DMS79 treated with DMSO at 0.1 percent for 48 hours (cell line): ENCODE results near the gene TTLL11.
"Not testable (repeated sequence)": the region's sequence is repeated elsewhere in the genome, so short reads cannot be mapped to it uniquely, and the experiment has no call there.

Experiments
- DNase-seq: peaks from one replicate; lab custom pipeline; 2025; lab: John Stamatoyannopoulos, UW

TTLL11 gene

GRCh38 chr9:122084026-122084675 is 9.0 kb downstream of the TTLL11 start:
- no peak for DNase-seq

GRCh38 chr9:122080986-122081385 is 12.1 kb downstream of the TTLL11 start:
- no peak for DNase-seq

- no peak for DNase-seq
Observed at GRCh38 chr9:122078557-122078956, 14.6 kb downstream of the TTLL11 start.

- no peak for DNase-seq
Observed at GRCh38 chr9:122076773-122077172, 16.3 kb downstream of the TTLL11 start.

- DNase-seq = no peak
Observed at GRCh38 chr9:122076117-122076516, 17.0 kb downstream of the TTLL11 start.

- no peak for DNase-seq
Observed at GRCh38 chr9:122075135-122076030, 17.7 kb downstream of the TTLL11 start.

GRCh38 chr9:122071715-122072114 is 21.4 kb downstream of the TTLL11 start:
- DNase-seq = no peak

- DNase-seq = no peak
Observed at GRCh38 chr9:122070728-122071515, 22.2 kb downstream of the TTLL11 start.

GRCh38 chr9:122066680-122067079 is 26.4 kb downstream of the TTLL11 start:
- DNase-seq = not testable (repeated sequence)

GRCh38 chr9:122065923-122066629 is 27.0 kb downstream of the TTLL11 start:
- DNase-seq = no peak

- no peak for DNase-seq
Observed at GRCh38 chr9:122060481-122060880, 32.6 kb downstream of the TTLL11 start.

- DNase-seq = no peak
Observed at GRCh38 chr9:122059955-122060324, 33.2 kb downstream of the TTLL11 start.

GRCh38 chr9:122059214-122059954 is 33.7 kb downstream of the TTLL11 start:
- DNase-seq = no peak

- no peak for DNase-seq
Observed at GRCh38 chr9:122058709-122059108, 34.4 kb downstream of the TTLL11 start.

- no peak for DNase-seq
Observed at GRCh38 chr9:122058051-122058450, 35.1 kb downstream of the TTLL11 start.

- no peak for DNase-seq
Observed at GRCh38 chr9:122057211-122057610, 35.9 kb downstream of the TTLL11 start.

- DNase-seq = no peak
Observed at GRCh38 chr9:122056484-122056883, 36.6 kb downstream of the TTLL11 start.

GRCh38 chr9:122055701-122056100 is 37.4 kb downstream of the TTLL11 start:
- DNase-seq = no peak

- no peak for DNase-seq
Observed at GRCh38 chr9:122053567-122054350, 39.3 kb downstream of the TTLL11 start.

- no peak for DNase-seq
Observed at GRCh38 chr9:122053064-122053463, 40.0 kb downstream of the TTLL11 start.
